Right cardiac atrium (tissue), 5 donors: Measurements from ENCODE around the gene EVC2. TPM values are rescaled to one million over a fixed set of nuclear protein-coding genes. Genes with fewer than 3 reads are reported as not detected.
"Not testable (repeated sequence)": the region's sequence is repeated elsewhere in the genome, so short reads cannot be mapped to it uniquely, and the experiment has no call there.

ENCODE experiments used
- ATAC-seq, 2 donors: fragments of 200-7000 bp; cut with Tn5 transposase; one replicate each; pipeline versions ENCODE4 v1.8.0 to v1.9.1; 2020; ENCODE audit warnings: moderate library complexity in 2 of 2, mild to moderate bottlenecking in 1 of 2
- DNase-seq, 3 donors: peaks; one replicate each; pipeline ENCODE4 v3.0.0-alpha.2; 2020
- H3K27ac ChIP-seq: one replicate; pipeline ENCODE4 v1.5.1; 2013; ENCODE audit warnings: mild to moderate bottlenecking, low read length, control low read depth, moderate library complexity
- H3K27me3 ChIP-seq: one replicate; pipeline ENCODE4 v1.6.1; 2013; ENCODE audit not compliant: control insufficient read depth, insufficient read depth
- H3K4me1 ChIP-seq: one replicate; pipeline ENCODE4 v1.6.1; 2013; ENCODE audit warnings: low read length; ENCODE audit not compliant: control insufficient read depth, insufficient read depth
- H3K4me3 ChIP-seq: one replicate; pipeline ENCODE4 v1.5.1; 2013; ENCODE audit warnings: low read length, control low read depth
- H3K9me3 ChIP-seq: one replicate; pipeline ENCODE4 v1.6.1; 2013; ENCODE audit warnings: low read length; ENCODE audit not compliant: control insufficient read depth
- WGBS: extraction: QIAGEN DNeasy Blood & Tissue Kit; methylation state at CpG from one replicate; pipeline ENCODE4 v1.1.7; 2013; 5-methylcytosine and 5-hydroxymethylcytosine counted together
- intact Hi-C, 4 donors: fragments of 100-400 bp; cut with DNase I; formaldehyde crosslinking; loops; one replicate each; pipeline versions ENCODE4 v1.11.0 to v1.14.0; 2022 to 2023
- polyA plus RNA-seq: library from polyadenylated mRNA; stranded (reverse); fragments of 200-250 nt; gene quantifications from one replicate; pipeline ENCODE4 v1.2.3, GENCODE V29; 2013
- total RNA-seq, 4 donors: library from RNA; stranded (reverse); fragmentation: NEBNext Ultra II Directional; extraction: Animal tissue kit (Norgen Biotek cat#: 25700); gene quantifications; one replicate each; pipeline ENCODE4 v1.2.1, GENCODE V29; 2021
- donor health status: healthy with polysubstance abuse.
- donor health status: DM: no; HTN: yes; CAD: no.
- donor health status: DM: no; HTN: no; CAD: no.
- donor health status: DM: no; HTN: yes; CAD: no; lungs with severe emphysema.
- donor health status: DM: yes; HTN: yes; CAD: no.

The EVC2 gene
- total and polyA plus RNA-seq, 5 donors = 2.0 to 3.5 (median 3.0) TPM

DNA sequence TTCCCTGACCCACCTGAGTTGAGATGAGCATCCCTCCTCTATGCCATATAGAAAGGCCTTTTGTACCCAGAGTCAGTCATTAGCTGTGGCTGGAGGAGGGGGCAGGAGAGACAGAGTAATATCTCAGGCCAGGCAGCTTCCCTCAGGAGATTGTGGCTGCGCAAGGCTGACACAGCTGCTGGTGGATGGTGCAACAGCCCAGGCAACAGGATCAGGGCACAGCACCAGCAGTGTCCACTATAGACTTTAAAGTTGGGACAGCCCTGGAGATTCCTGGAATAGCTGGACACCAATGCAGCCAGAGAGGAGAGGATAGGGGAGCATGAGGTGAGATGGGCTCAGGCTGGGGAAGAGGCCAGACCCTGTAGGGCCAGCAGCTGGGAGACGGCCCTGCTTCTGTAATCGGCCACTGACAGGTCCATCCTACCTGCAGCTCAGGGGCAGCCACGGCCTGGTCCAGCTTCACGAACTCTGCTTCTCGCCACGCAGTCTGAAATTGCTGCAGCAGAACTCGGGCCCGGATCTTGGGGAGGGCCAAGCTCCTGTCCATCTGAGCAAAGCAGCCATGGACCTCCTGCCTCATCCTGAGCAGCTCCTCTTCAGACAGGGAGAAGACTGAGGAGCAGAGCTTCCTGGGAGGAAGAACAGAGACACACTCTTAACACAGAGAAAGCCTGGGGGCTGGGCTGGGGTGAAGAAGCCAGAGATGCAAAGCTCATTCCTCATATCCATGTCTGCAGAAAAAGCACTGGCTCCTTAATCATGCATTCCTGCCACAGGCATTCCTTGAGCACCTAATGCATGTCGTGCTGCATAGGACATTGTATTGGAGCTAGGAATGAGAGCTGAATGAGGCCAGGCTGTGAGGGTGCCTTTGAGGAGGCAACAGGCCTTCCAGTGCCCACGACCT, 90.1 kb downstream of the EVC2 start:
- intact Hi-C loops = no loop called here
- Histone ChIP-seq H3K27me3 (no peaks in the 10 kb centered on the region), H3K9me3 (no peaks in the 10 kb centered on the region), H3K4me3 (no peak overlapping the region), H3K27ac (no peak overlapping the region), H3K4me1 (no peaks in the 10 kb centered on the region)
- no peak for ATAC-seq
- DNase-seq = no peak
- WGBS = 94% methylated on average over 11 of the region's 11 CpGs

- WGBS = 89% methylated on average over 16 of the region's 16 CpGs
- no peaks in the 10 kb centered on the region for H3K9me3 ChIP-seq
- no peak overlapping the region for H3K27ac ChIP-seq
- no peak overlapping the region for H3K4me3 ChIP-seq
- no peaks in the 10 kb centered on the region for H3K4me1 ChIP-seq
- intact Hi-C loops = no loop called here
- no peak for ATAC-seq
- no peak for DNase-seq
- H3K27me3 ChIP-seq = no peaks in the 10 kb centered on the region
These were observed 91.9 kb downstream of the EVC2 start for GRCh38 chr4:5616331-5616950.

DNA sequence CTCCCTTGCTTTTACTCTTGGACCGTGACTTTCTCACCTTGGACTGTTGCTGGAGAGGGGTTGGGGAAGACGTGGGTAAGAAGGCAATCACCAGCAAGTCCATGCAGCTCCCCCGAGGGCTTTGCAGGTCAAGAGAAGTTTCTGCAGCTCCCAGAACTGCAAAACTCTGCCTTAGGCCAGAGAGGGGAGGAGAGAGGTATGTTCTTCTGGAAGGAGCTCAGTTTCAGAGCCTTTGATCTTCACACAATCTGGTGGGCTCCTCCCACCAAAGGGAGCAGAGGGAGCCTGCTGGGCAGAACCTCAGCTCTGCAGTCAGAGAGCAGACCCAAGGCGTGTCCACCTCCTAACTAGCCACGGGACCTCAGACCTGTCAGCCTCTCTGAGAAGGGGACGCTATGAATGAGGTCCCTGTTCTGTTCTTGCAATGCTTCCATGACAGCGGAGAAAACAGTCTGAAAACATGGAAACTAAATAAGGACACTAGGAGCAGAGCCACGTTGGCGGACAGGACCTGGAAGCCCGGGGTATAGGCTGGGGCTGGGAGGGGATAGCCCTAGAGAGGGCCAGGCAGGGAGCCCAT, 92.8 kb downstream of the EVC2 start:
- ATAC-seq = no peak
- Histone ChIP-seq H3K9me3 (no peaks in the 10 kb centered on the region), H3K4me3 (no peak overlapping the region), H3K4me1 (no peaks in the 10 kb centered on the region), H3K27me3 (no peaks in the 10 kb centered on the region), H3K27ac (no peak overlapping the region)
- DNase-seq = no peak
- WGBS = 77% methylated on average over 10 of the region's 10 CpGs
- intact Hi-C loops = no loop called here

GRCh38 chr4:5611750-5612149, 96.6 kb downstream of the EVC2 start:
- Histone ChIP-seq H3K4me1 (no peaks in the 10 kb centered on the region), H3K9me3 (no peaks in the 10 kb centered on the region), H3K4me3 (no peak overlapping the region), H3K27me3 (no peaks in the 10 kb centered on the region), H3K27ac (no peak overlapping the region)
- DNase-seq (no peak), ATAC-seq (no peak)
- WGBS = 66% methylated on average over 5 of the region's 5 CpGs
- intact Hi-C loops = no loop called here

DNA sequence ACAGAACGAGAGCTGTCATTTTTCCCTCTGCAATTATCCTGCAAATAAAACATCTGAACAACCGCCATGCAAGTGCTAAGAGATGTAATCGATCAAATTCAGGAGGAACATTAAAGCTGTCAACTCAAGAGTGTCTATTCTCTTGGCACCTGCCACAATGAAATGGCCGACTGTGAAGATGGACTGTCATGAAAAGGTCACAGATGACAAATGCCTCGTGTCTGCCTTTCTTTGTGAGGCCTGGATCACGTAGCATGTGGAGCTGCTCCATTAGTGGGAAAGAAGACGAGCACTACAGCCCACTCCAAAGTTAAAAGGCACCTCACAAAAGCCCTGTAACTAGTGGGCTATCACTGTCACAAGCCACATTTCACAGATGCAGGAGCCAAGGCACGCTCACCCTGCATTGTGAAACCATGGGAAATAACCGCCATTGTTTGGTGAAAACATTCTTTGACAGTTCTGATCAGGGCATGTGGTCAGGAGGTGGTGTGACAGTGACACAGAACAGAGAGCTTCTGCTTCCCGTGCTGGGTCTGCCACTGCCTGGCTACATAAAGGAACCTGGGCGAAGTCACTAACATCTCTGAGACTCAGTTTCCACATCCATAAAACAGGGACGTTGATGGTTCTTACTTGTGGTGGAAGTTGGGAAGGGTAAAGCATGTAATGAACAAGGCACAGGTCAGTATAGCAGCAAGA, 98.9 kb downstream of the EVC2 start:
- no peaks in the 10 kb centered on the region for H3K27me3 ChIP-seq
- ATAC-seq (no peak), DNase-seq (no peak)
- intact Hi-C loops = no loop called here
- no peaks in the 10 kb centered on the region for H3K4me1 ChIP-seq
- H3K4me3 ChIP-seq = no peak overlapping the region
- H3K9me3 ChIP-seq = no peaks in the 10 kb centered on the region
- WGBS = 80% methylated on average over 12 of the region's 12 CpGs
- H3K27ac ChIP-seq = no peak overlapping the region

- H3K4me3 ChIP-seq, DNase-seq, intact Hi-C loops, H3K27ac ChIP-seq, H3K27me3 ChIP-seq, H3K4me1 ChIP-seq, H3K9me3 ChIP-seq, ATAC-seq: not testable (repeated sequence)
- 92% methylated on average over 9 of the region's 10 CpGs for WGBS
These were observed 114.5 kb downstream of the EVC2 start for GRCh38 chr4:5593828-5594227.

- Histone ChIP-seq H3K9me3 (no peaks in the 10 kb centered on the region), H3K27ac (no peak overlapping the region), H3K4me3 (no peak overlapping the region), H3K4me1 (no peaks in the 10 kb centered on the region), H3K27me3 (no peaks in the 10 kb centered on the region)
- DNase-seq = no peak
- ATAC-seq = no peak
- intact Hi-C loops = no loop called here
- 91% methylated on average over 4 of the region's 4 CpGs for WGBS
These were observed 116.1 kb downstream of the EVC2 start for GRCh38 chr4:5592272-5592671.

DNA sequence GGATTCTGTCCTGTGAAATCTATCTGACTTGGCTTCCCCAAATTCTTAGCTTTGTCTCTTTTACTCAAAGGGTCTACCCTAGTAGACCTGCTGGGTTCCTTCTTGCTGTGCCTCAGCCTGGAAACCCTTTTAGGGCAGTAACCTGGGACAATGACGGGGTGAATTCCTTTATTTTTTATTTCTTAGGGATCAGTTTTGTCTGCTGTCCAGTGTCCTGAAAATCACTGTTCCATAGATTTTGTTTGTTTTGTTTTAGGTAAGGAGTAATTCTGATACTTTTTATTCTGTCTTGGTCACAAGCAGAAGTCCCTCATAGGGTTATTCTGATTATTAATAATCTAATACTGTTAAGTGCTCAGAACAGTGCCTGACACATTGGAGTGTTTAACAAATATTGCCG, 118.9 kb downstream of the EVC2 start:
- Histone ChIP-seq H3K27me3 (no peaks in the 10 kb centered on the region), H3K4me1 (no peaks in the 10 kb centered on the region), H3K27ac (no peak overlapping the region), H3K9me3 (no peaks in the 10 kb centered on the region), H3K4me3 (no peak overlapping the region)
- DNase-seq = no peak
- no peak for ATAC-seq
- intact Hi-C loops = no loop called here
- WGBS = 95% methylated on average over 2 of the region's 2 CpGs

DNA sequence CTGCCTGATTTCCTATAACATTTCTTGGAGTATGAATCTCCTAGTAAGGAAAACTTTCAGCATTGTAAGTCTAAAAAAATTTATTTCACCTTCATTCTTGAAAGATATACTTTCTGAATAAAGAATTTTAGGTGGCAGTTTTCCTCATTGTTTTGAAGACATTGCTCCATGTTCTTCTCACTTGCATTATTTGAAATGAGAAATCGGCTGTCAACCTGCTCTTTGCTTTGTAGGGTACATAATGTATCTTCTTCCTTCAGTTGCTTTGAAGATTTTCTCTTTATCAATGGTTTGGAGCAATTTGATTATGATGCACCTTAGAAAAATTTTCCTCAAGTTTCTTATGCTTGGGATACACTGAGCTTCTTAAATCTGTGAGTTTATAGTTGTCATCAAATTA, 120.3 kb downstream of the EVC2 start:
- Histone ChIP-seq H3K27me3 (no peaks in the 10 kb centered on the region), H3K4me1 (no peaks in the 10 kb centered on the region), H3K9me3 (no peaks in the 10 kb centered on the region), H3K27ac (no peak overlapping the region), H3K4me3 (no peak overlapping the region)
- ATAC-seq = no peak
- DNase-seq = no peak
- 93% methylated on average over 1 of the region's 1 CpG for WGBS
- intact Hi-C loops = no loop called here

GRCh38 chr4:5575941-5576340, 132.4 kb downstream of the EVC2 start:
- no peak overlapping the region for H3K4me3 ChIP-seq
- no peaks in the 10 kb centered on the region for H3K9me3 ChIP-seq
- ATAC-seq (no peak), DNase-seq (no peak)
- WGBS = 65% methylated on average over 5 of the region's 5 CpGs
- H3K4me1 ChIP-seq = no peaks in the 10 kb centered on the region
- H3K27me3 ChIP-seq = no peaks in the 10 kb centered on the region
- intact Hi-C loops = no loop called here
- H3K27ac ChIP-seq = no peak overlapping the region

DNA sequence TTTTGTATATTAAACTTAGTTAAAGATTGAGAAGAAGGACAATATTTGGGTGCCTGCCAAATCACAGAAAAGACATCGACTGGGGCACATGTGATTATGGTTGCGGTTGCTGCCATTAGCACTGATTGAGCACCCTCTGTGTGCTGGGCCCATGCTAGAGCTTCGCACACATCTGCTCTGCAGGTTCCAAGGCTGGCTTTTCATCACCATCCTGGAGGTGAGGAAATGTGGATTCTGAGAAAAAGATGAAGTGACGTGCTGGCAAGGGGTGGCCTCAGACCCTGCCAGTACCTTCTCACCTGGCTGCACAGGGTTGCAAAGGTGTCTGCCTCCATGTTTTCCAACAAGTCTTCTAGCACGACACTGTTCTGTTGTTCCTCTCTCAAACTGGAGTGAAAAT, 134.0 kb downstream of the EVC2 start:
- ATAC-seq = no peak

More for the DNA sequence above, 134.0 kb downstream of the EVC2 start:
- no peak for DNase-seq
- H3K27ac ChIP-seq = no peak overlapping the region
- no peaks in the 10 kb centered on the region for H3K27me3 ChIP-seq
- intact Hi-C loops = no loop called here
- 84% methylated on average over 5 of the region's 5 CpGs for WGBS
- H3K9me3 ChIP-seq = no peaks in the 10 kb centered on the region
- H3K4me1 ChIP-seq = no peaks in the 10 kb centered on the region
- no peak overlapping the region for H3K4me3 ChIP-seq
